ENCODE results near the gene WDR45B.
A peak's percentile ranks its signal among the peaks of the same experiment; 100 is the strongest.
"Not testable (repeated sequence)": the region's sequence is repeated elsewhere in the genome, so short reads cannot be mapped to it uniquely, and the experiment has no call there.

Gene WDR45B

DNA sequence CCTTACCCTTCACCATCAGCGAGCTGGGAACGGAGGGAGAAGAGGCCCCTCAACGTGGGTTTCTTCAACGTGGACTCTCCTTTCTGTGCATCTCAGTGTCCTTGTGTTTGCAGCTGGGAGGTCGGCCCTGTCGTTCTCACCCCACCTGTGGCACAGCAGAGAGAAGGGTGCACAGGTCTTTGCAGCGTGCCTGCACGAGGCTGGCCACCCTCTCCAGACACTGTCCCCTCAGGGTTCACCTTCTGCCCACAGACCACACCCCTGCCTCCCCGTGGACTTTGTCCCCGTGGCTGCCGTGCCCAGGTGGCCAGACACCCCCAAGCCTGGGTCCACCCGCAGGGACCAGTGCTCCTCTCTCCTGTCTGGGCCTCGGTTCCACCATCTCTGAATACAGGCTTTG lies 7.3 kb upstream of the WDR45B start:
- no peak for DNase-seq

DNA sequence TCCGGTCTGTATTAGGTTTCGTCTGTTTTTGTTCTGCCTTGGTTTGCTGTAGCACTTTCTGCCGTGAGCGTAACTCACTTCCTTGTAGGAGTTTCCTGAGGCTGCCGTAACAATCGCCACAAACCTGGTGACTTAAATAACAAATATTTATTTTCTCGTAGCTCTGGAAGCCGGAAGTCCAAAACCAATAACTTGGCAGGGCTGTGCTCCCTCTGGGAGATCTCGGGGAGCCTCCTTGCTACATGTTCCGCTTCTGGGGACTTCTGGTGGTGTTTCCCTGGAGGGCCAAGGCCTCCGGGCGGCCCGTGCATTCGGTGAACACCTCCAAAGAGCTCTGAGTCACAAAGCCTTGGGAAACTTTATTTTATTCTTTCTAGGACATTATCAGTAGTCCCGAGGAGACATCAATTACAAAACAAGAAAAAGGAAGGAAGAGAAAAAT lies 6.8 kb upstream of the WDR45B start:
- no peak for DNase-seq

GRCh38 chr17:82654611-82655010 lies 6.4 kb upstream of the WDR45B start:
- DNase-seq: not testable (repeated sequence)

GRCh38 chr17:82653651-82654528 lies 5.6 kb upstream of the WDR45B start:
- DNase-seq: no peak

GRCh38 chr17:82650723-82651122 lies 2.5 kb upstream of the WDR45B start:
- no peak for DNase-seq

DNA sequence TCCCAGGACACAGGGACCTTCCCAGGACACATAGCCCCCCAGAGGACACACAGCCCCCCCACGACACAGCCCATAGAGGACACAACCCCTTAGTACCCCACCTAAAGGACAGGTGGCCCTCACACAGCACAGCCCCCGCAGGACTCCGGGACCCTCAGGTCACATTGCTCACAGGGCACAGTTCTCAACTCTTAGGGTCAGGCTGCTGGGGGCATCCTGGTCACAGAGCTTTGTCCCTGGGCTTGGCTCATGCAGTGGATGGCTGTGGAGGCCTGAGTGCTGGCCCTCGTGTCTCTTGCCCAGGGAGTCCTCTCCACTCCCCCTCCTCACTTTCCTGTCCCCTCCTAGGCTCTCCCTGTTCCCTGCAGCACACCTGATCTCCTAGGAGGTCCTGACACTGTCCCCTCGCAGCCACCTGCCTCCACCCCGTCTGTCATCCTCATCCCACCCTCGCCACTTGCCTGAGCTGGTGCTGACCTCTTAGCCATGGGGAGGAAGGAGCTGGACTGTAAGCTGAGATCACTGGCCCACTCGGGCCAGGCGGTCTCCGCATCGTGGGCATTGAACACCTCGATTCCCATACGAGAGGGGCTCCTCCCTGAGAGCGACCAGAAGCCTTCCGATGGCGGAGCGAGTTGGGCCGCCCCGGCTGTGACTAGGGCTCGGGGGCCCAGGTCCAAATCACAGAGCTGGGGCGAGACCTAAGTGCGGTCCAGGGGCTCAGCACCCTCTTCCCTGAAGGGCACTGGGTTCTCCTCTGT lies 1.4 kb upstream of the WDR45B start:
- DNase-seq: no peak

- no peak for DNase-seq
Observed at GRCh38 chr17:82648742-82649331, 593 bp upstream of the WDR45B start.

DNA sequence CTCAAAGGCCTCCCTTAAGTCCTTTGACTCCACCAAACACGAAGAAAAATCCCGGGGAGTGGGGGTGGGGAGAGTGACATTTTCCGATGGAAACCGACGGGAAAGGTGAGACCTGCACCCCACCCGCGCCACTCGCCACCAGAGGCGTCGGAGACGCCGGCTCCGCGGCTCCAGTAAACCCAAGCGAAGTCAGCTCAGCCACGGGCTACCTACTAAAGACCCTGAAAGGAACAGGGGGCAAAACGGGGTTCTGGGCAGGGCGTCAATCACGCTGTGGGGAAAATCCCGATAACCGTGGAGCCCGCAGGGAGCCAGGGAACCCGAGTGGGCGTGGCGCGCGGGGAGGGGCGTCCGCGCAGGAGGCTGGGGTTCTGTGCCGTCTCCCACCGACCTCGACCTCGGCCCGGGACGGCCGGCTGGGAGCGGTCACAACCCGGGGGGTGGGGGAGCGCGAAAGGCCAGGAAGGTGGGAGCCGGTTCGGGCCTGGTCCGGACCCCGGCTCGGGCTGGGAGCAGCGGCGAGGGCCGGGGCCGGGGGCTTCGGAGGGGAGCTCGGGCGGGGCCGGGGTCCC lies 565 bp downstream of the WDR45B start:
- no peak for DNase-seq

GRCh38 chr17:82645516-82645915 lies 2.7 kb downstream of the WDR45B start:
- DNase-seq: no peak

DNA sequence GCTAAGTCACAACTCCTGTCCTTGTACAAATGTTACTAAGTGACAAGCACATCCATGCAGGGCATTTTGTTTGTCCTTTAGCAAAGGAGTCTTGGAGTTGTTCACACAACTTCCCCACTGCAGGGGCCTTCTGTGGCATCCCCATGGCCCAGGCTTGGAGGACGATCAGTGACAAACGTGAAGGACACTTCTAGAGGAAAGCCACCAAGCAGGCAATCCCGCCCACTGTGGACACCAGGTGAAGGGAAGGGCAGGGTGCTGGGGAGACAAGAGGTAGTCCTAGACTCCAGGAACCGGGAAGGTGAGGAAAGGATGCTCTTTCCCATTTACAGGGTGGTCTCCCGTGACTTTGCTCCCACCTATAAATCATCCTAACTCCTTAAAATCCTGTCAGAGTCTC lies 4.1 kb downstream of the WDR45B start:
- no peak for DNase-seq

DNA sequence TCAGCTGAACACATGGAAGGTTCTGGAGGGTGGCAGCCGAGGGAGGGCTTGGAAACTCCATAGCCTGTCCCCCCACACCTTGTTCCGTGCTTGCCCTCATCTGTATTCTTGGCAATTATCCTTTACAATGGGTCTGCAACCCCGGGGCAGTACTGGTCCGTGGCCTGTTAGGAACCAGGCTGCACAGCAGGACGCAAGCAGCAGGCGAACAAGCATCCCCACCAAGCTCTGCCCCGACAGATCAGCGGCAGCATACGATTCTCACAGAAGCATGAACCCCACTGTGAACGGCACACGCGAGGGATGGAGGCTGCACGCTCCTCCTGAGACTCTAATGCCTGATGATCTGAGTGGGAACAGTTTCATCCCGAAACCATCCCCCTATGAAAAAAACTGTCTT lies 6.2 kb downstream of the WDR45B start:
- DNase-seq: no peak

DNA sequence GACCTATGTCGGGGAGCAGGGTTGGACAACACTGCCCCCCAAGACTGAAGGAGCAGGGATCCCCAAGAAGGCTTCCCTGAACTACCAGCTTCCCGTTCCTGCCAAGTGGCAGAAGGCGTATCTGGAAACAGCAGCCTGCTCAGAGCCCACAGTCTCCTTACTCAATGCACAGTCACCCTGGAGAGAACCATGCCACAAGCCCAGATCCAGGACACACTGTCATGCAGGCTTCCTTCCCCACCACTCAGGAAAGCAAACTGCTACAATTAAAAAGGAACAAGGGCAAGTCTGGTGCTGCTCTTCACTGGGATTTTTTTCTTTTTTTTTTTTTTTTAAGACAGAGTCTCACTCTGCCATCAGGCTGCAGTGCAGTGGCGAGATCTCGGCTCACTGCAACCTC lies 8.2 kb downstream of the WDR45B start:
- DNase-seq: no peak

DNA sequence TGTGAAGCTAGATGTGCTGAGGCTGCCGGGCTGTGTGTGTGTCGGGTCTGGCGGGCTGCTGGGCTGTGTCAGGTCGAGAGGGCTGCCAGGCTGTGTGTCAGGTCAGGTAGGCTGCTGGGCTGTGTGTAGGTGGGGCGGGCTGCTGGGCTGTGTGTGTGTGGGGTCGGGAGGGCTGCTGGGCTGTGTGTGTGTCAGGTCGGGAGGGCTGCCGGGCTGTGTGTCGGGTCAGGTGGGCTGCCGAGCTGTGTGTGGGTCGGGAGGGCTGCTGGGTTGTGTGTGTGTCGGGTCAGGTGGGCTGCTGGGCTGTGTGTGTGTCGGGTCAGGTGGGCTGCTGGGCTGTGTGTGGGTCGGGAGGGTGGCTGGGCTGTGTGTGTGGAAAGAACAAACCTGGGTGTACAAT lies 8.6 kb downstream of the WDR45B start:
- DNase-seq: no peak

GRCh38 chr17:82638183-82638773 lies 10.0 kb downstream of the WDR45B start:
- no peak for DNase-seq

DNA sequence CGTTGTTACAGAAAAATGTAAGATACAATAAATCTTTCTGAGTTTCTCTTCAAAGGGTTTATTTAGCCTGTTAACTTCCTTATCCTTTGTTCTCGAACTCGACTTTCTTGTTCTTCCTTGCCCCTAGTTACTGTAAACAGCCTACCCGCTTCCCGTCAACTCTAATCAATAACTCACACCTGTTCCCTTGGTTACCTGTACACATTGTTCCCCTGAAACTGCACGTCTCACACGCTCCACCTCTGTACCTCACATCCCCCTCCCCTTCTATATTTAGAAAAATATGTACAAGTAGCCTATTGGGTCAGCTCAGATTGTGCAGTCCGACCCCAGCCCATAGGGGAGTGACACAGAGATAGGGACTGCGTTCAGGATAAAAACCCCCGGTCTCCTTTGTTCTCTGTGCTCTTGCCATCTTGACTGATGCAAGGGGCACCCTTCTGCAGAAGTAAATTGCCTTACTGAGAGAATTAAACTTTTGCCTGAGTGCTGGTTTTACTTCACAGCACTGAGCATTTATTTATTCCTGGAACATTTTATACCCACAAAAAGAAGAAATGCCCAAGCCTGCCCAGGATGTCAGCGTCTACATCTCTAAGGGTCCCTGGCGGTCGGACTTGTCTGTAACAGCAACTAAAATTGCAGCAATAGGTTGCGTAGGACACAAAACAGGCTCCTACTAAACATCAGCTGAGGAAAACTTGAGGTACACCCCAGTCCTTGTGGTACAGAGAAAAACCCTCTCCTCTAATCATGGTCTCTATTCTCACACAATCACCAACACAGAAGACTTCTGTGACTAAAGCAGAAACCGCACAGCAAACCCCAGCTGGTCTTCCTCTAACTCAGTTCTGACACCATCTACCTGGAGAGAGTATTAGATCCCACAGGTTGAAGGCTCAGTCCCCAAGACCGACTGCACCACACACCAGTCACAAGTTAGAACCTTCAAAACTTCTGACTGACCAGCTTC lies 11.3 kb downstream of the WDR45B start:
- DNase-seq: peak; percentile 12

GRCh38 chr17:82633343-82633742 lies 14.9 kb downstream of the WDR45B start:
- DNase-seq: no peak

DNA sequence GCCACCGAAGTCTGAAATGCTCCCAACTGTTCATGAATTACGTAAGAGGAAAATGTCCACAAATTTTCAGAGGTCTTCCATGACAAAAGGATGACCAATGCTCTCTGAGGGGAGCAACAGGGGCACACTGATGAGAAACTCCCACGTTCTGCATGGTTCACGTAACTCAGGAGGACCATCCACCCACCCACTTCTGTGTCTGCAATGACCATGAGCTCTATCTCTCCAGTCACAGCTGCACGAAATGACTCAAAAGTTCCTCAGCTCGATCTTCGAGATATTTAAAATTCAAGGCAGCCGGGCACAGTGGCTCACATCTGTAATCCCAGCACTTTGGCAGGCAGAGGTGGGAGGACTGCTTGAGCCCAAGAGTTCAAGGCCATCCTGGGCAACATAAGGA lies 15.8 kb downstream of the WDR45B start:
- no peak for DNase-seq

DNA sequence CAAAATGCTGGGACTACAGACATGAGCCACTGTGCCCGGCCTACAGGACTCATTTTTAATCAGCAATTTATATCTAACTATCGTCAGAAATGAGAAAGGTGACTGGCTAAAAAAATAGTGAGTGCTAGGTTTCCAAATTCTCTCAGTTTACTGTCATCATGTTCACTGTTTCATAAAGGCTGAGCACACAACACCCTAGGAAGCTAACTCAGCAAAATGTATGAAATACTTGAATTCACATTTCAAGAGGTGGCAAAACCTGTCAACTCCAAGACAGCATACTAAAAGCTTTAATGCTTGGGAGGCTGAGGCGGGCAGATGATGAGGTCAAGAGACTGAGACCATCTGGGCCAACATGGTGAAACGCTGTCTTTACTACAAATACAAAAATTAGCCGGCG lies 16.7 kb downstream of the WDR45B start:
- DNase-seq: no peak

GRCh38 chr17:82630212-82630611 lies 18.0 kb downstream of the WDR45B start:
- no peak for DNase-seq

- no peak for DNase-seq
Observed at GRCh38 chr17:82629748-82630147, 18.5 kb downstream of the WDR45B start.

- DNase-seq: no peak
Observed at GRCh38 chr17:82627405-82627804, 20.8 kb downstream of the WDR45B start.

DNA sequence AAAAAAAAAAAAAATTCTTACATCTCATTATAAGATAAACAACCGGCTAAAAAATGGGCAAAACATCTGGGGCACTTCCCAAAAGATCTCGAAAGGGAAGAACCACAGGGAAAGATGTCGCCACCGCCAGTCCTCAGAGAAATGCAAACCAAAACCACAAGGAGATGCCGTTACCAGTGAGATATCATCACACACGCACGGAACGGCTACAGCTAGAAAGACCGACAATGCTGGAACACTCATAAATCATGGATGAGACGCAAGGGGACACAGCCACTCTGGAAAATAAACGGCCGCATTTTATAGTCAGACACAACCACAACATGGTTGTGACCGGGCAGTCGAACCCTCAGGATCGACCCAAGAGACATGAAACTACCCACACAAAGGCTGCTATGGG lies 24.5 kb downstream of the WDR45B start:
- DNase-seq: no peak

Measured in NCI-H2029 treated with DMSO at 0.1 percent for 48 hours (cell line).